Keratinocyte (primary cell): ENCODE measurements around the gene CRYBB1. TPM values are rescaled to one million over a fixed set of nuclear protein-coding genes. Genes with fewer than 3 reads are reported as not detected.

Experiments used
- DNase-seq: peaks from one replicate; pipeline ENCODE4 v3.0.0-alpha.2; 2011; ENCODE audit warnings: low read depth, missing footprints, low spot score
- FAIRE-seq: peaks from 2 replicates; lab custom pipeline; 2011; peaks lifted over from hg19 to GRCh38; lab: Jason Lieb, UNC
- H2AFZ ChIP-seq: 2 replicates; pipeline ENCODE4 v1.6.0; 2012; ENCODE audit warnings: low read length, control low read depth, inconsistent platforms; ENCODE audit not compliant: control insufficient read depth
- H3K27ac ChIP-seq: 2 replicates; pipeline ENCODE4 v1.5.1; 2011; ENCODE audit warnings: low read length; ENCODE audit not compliant: control insufficient read depth, insufficient read depth
- H3K27me3 ChIP-seq: 3 replicates; pipeline ENCODE4 v1.6.0; 2011; ENCODE audit warnings: low read length; ENCODE audit not compliant: control insufficient read depth, insufficient read depth; ENCODE audit errors: extremely low read depth
- H3K36me3 ChIP-seq, 2 experiments: 2 replicates in 1 of 2; 3 replicates in 1 of 2; pipeline ENCODE4 v1.5.1; 2011; ENCODE audit warnings: low read length in 2 of 2, mild to moderate bottlenecking in 1 of 2; ENCODE audit not compliant: control insufficient read depth in 2 of 2, insufficient read depth in 2 of 2; ENCODE audit errors: extremely low read depth in 1 of 2
- H3K4me1 ChIP-seq: 3 replicates; pipeline ENCODE4 v1.5.1; 2011; ENCODE audit warnings: low read length; ENCODE audit not compliant: control insufficient read depth, insufficient read depth; ENCODE audit errors: extremely low read depth
- H3K4me2 ChIP-seq: 3 replicates; pipeline ENCODE4 v1.6.0; 2011; ENCODE audit warnings: low read depth, low read length; ENCODE audit not compliant: control insufficient read depth, insufficient read depth; ENCODE audit errors: extremely low read depth
- H3K4me3 ChIP-seq, 3 experiments: fragments of 200-600 bp in 1 of 3; sonication (generic) in 1 of 3; 2 replicates in 2 of 3; 3 replicates in 1 of 3; pipeline ENCODE4 v1.5.1; 2011 to 2016; ENCODE audit warnings: low read length in 3 of 3, mild to moderate bottlenecking in 3 of 3, control low read depth in 2 of 3, inconsistent platforms in 1 of 3, low read depth in 1 of 3, mixed read lengths in 1 of 3, mixed run types in 1 of 3, moderate library complexity in 1 of 3; ENCODE audit not compliant: control insufficient read depth in 2 of 3, insufficient read depth in 2 of 3; ENCODE audit errors: extremely low read depth in 1 of 3
- H3K79me2 ChIP-seq: 2 replicates; pipeline ENCODE4 v1.6.0; 2012; ENCODE audit warnings: low read length; ENCODE audit not compliant: control insufficient read depth, insufficient read depth
- H3K9ac ChIP-seq: 3 replicates; pipeline ENCODE4 v1.6.0; 2011; ENCODE audit warnings: low read length; ENCODE audit not compliant: control insufficient read depth, insufficient read depth; ENCODE audit errors: extremely low read depth
- H3K9me1 ChIP-seq: 3 replicates; pipeline ENCODE4 v1.6.0; 2011; ENCODE audit warnings: low read length; ENCODE audit not compliant: control insufficient read depth, insufficient read depth; ENCODE audit errors: extremely low read depth
- H3K9me3 ChIP-seq: 2 replicates; pipeline ENCODE4 v1.5.1; 2012; ENCODE audit warnings: low read depth, low read length; ENCODE audit not compliant: control insufficient read depth
- H4K20me1 ChIP-seq: 3 replicates; pipeline ENCODE4 v1.6.0; 2011; ENCODE audit warnings: low read length; ENCODE audit not compliant: control insufficient read depth, insufficient read depth; ENCODE audit errors: extremely low read depth
- CTCF ChIP-seq, 3 experiments: IDR thresholded peaks in 1 of 3; conservative IDR thresholded peaks in 1 of 3; optimal IDR thresholded peaks in 1 of 3; 2 replicates in 2 of 3; 3 replicates in 1 of 3; pipeline versions ENCODE3 to v1.5.1; 2011; ENCODE audit warnings: low read length in 3 of 3, mild to moderate bottlenecking in 3 of 3, moderate library complexity in 2 of 3, control low read depth in 1 of 3, inconsistent platforms in 1 of 3; ENCODE audit not compliant: insufficient read depth in 2 of 3; ENCODE audit errors: extremely low read depth in 1 of 3
- EZH2 ChIP-seq: IDR thresholded peaks from one replicate; pipeline ENCODE4 v1.6.1; 2012; ENCODE audit warnings: inconsistent platforms, mild to moderate bottlenecking, low read length, moderate library complexity
- dilution Hi-C: fragments of 300-500 bp; cut with MboI; formaldehyde crosslinking; loops from one replicate; pipeline ENCODE4 v1.7.0; 2020; ENCODE audit warnings: low sequenced_read_pairs; ENCODE audit not compliant: extremely low pct_ligation_motif_present
- polyA plus RNA-seq, 5 experiments: library from polyadenylated mRNA; depleted of rRNA in 3 of 5; stranded (reverse) in 3 of 5; stranded (forward) in 1 of 5; unstranded in 1 of 5; fragments of >200 nt; gene quantifications; 1 replicate in 1 of 5; 2 replicates in 3 of 5; 3 replicates in 1 of 5; pipeline versions ENCODE4 v1.2.1 to v1.2.3, GENCODE V29; 2011 to 2012; ENCODE audit warnings: missing spikeins in 2 of 5, low read depth in 1 of 5, low replicate concordance in 1 of 5

The CRYBB1 gene
- polyA plus RNA-seq, 1 donor (not counting 4 experiments of a cell fraction or from before 2014, with no cell fraction given) = not detected

GRCh38 chr22:26608129-26608528 lies 9.7 kb downstream of the CRYBB1 start:
- Histone ChIP-seq H3K9me1 (no peaks in the 10 kb centered on the region), H3K4me3 (no peak overlapping the region), H4K20me1 (no peaks in the 10 kb centered on the region), H3K79me2 (no peaks in the 10 kb centered on the region), H3K9me3 (no peaks in the 10 kb centered on the region), H3K9ac (no peak overlapping the region), H3K36me3 (no peaks in the 10 kb centered on the region), H3K27ac (no peak overlapping the region), H3K27me3 (peaks cover 11% of the 10 kb centered on the region), H3K4me1 (no peaks in the 10 kb centered on the region), H3K4me2 (no peak overlapping the region), H2AFZ (no peak overlapping the region)
- DNase-seq (no peak), FAIRE-seq (no peak)
- dilution Hi-C loops = no loop called here
- TF ChIP-seq CTCF (optimal IDR thresholded peaks at IDR 0.05 in 1 of 3, IDR thresholded peaks at IDR 0.05 in 1 of 3, conservative IDR thresholded peaks at IDR 0.05 in 1 of 3; ENCODE audit: extremely low read depth in 1 of 3, insufficient read depth in 2 of 3, low read length in 3 of 3) (no peak), EZH2 (no peak)

GRCh38 chr22:26606611-26607010 lies 11.2 kb downstream of the CRYBB1 start:
- no peaks in the 10 kb centered on the region for H4K20me1 ChIP-seq
- no peaks in the 10 kb centered on the region for H3K79me2 ChIP-seq
- dilution Hi-C loops = no loop called here
- no peak overlapping the region for H3K27ac ChIP-seq
- no peaks in the 10 kb centered on the region for H3K4me1 ChIP-seq
- no peaks in the 10 kb centered on the region for H3K9me3 ChIP-seq
- no peak for TF ChIP-seq EZH2
- no peak for TF ChIP-seq CTCF (optimal IDR thresholded peaks at IDR 0.05 in 1 of 3, IDR thresholded peaks at IDR 0.05 in 1 of 3, conservative IDR thresholded peaks at IDR 0.05 in 1 of 3; ENCODE audit: extremely low read depth in 1 of 3, insufficient read depth in 2 of 3, low read length in 3 of 3)
- H3K9ac ChIP-seq = no peak overlapping the region
- no peak overlapping the region for H2AFZ ChIP-seq
- no peaks in the 10 kb centered on the region for H3K36me3 ChIP-seq
- peaks cover 4% of the 10 kb centered on the region for H3K27me3 ChIP-seq
- no peak overlapping the region for H3K4me3 ChIP-seq
- H3K9me1 ChIP-seq = no peaks in the 10 kb centered on the region
- H3K4me2 ChIP-seq = no peak overlapping the region
- FAIRE-seq (no peak), DNase-seq (no peak)
